IPS-15b (cell line): ENCODE measurements around the gene PDE4C.

Source experiments
- H3K27me3 ChIP-seq: one replicate; pipeline ENCODE4 v1.6.1; 2013; ENCODE audit warnings: low read length; ENCODE audit not compliant: control insufficient read depth, insufficient read depth
- H3K36me3 ChIP-seq: one replicate; pipeline ENCODE4 v1.6.1; 2013; ENCODE audit warnings: low read length; ENCODE audit not compliant: control insufficient read depth, insufficient read depth
- H3K4me1 ChIP-seq: one replicate; pipeline ENCODE4 v1.6.1; 2013; ENCODE audit warnings: mild to moderate bottlenecking, low read length; ENCODE audit not compliant: control insufficient read depth, insufficient read depth
- H3K4me3 ChIP-seq: one replicate; pipeline ENCODE4 v1.5.1; 2013; ENCODE audit warnings: low read depth, low read length
- H3K9ac ChIP-seq: one replicate; pipeline ENCODE4 v1.6.1; 2013; ENCODE audit warnings: low read depth, mild to moderate bottlenecking, low read length
- H3K9me3 ChIP-seq: one replicate; pipeline ENCODE4 v1.6.1; 2013; ENCODE audit warnings: mild to moderate bottlenecking, low read length; ENCODE audit not compliant: control insufficient read depth, insufficient read depth

The PDE4C gene

GRCh38 chr19:18190278-18190677 lies 36.0 kb downstream of the PDE4C start:
- no peaks in the 10 kb centered on the region for H3K27me3 ChIP-seq
- no peaks in the 10 kb centered on the region for H3K9me3 ChIP-seq
- peaks cover 9% of the 10 kb centered on the region for H3K4me1 ChIP-seq
- no peak overlapping the region for H3K9ac ChIP-seq
- H3K36me3 ChIP-seq = peaks cover 4% of the 10 kb centered on the region
- H3K4me3 ChIP-seq = no peak overlapping the region

GRCh38 chr19:18185538-18185937 lies 40.7 kb downstream of the PDE4C start:
- Histone ChIP-seq H3K9ac (no peak overlapping the region), H3K9me3 (no peaks in the 10 kb centered on the region), H3K27me3 (no peaks in the 10 kb centered on the region), H3K4me1 (peaks cover 6% of the 10 kb centered on the region), H3K4me3 (no peak overlapping the region), H3K36me3 (no peaks in the 10 kb centered on the region)

- Histone ChIP-seq H3K27me3 (no peaks in the 10 kb centered on the region), H3K36me3 (no peaks in the 10 kb centered on the region), H3K9me3 (no peaks in the 10 kb centered on the region), H3K4me1 (peaks cover 6% of the 10 kb centered on the region), H3K4me3 (no peak overlapping the region), H3K9ac (no peak overlapping the region)
Measured at GRCh38 chr19:18183529-18183928, 42.7 kb downstream of the PDE4C start.

GRCh38 chr19:18179957-18180356 lies 46.3 kb downstream of the PDE4C start:
- H3K4me3 ChIP-seq = no peak overlapping the region
- H3K9ac ChIP-seq = no peak overlapping the region
- peaks cover 3% of the 10 kb centered on the region for H3K27me3 ChIP-seq
- H3K9me3 ChIP-seq = no peaks in the 10 kb centered on the region
- peaks cover 1% of the 10 kb centered on the region for H3K4me1 ChIP-seq
- H3K36me3 ChIP-seq = peaks cover 3% of the 10 kb centered on the region

GRCh38 chr19:18176367-18177310 lies 49.6 kb downstream of the PDE4C start:
- Histone ChIP-seq H3K27me3 (peaks cover 10% of the 10 kb centered on the region), H3K4me1 (peaks cover 5% of the 10 kb centered on the region), H3K36me3 (peaks cover 3% of the 10 kb centered on the region), H3K4me3 (no peak overlapping the region), H3K9me3 (no peaks in the 10 kb centered on the region), H3K9ac (no peak overlapping the region)

GRCh38 chr19:18174983-18175382 lies 51.3 kb downstream of the PDE4C start:
- Histone ChIP-seq H3K4me3 (peak overlapping the region; percentile 78), H3K27me3 (peaks cover 10% of the 10 kb centered on the region), H3K9ac (no peak overlapping the region), H3K36me3 (peaks cover 3% of the 10 kb centered on the region), H3K4me1 (peaks cover 5% of the 10 kb centered on the region), H3K9me3 (no peaks in the 10 kb centered on the region)
